Urothelium cell line (cell line): Measurements from ENCODE around the gene PTAFR.

Experiments used
- DNase-seq: peaks from one replicate; pipeline ENCODE4 v3.0.0; 2011; ENCODE audit warnings: low spot score, mixed read lengths
- FAIRE-seq: peaks from 2 replicates; lab custom pipeline; 2011; peaks lifted over from hg19 to GRCh38; lab: Jason Lieb, UNC

The PTAFR gene, protein sequence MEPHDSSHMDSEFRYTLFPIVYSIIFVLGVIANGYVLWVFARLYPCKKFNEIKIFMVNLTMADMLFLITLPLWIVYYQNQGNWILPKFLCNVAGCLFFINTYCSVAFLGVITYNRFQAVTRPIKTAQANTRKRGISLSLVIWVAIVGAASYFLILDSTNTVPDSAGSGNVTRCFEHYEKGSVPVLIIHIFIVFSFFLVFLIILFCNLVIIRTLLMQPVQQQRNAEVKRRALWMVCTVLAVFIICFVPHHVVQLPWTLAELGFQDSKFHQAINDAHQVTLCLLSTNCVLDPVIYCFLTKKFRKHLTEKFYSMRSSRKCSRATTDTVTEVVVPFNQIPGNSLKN

DNA sequence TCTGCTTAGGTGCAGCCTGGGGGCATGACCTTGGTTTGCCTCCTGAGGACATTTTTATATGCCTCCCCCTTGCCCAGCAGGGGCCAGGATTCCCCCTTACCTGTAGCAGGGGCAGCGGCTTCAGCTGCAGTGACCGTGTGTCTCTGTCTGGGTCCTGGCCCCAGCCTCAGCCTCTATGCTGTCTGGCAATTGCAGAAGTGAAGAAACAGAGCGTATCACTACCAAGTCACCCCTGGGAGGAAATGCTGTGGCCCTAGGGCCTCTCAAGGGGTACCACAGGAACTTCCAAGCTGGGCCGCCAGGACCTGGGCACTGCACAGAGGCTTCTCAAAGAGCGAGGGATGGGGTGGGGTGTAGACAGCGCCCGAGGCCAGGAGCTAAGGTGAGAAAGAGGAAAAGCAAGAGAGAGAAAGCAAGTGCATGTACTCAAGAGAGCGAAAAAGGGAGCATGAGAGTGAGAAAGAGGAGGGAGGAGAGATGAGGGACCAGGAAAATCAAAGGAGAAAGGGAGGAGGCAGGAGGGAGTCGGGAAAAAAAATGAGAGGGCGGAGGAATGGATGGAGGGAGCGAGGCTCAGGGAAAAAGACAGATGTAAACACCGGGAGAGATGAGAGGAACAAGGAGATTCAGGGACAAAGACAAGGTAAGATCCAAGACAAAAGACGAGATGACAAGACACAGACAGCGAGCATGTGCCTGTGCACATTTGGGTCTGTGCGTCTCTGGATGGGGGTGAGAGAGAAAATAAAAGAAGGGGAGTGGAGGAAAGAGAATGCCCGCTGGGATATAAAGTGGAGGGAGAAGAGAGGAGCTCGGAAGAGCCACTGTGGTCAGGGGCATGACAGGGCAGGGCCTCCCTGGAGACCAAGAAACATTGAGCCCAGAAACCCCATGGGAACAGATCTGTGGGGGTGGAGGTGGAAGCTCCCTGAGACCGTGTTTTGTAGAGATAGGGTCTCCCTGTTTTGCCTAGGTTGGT is at the start of gene PTAFR:
Gene PTAFR (minus strand): TSS at position 199 of the 979 bp plus-strand sequence. CDS start 25,669 bp downstream, outside the sequence.
- peak; percentile 1 for DNase-seq

DNA sequence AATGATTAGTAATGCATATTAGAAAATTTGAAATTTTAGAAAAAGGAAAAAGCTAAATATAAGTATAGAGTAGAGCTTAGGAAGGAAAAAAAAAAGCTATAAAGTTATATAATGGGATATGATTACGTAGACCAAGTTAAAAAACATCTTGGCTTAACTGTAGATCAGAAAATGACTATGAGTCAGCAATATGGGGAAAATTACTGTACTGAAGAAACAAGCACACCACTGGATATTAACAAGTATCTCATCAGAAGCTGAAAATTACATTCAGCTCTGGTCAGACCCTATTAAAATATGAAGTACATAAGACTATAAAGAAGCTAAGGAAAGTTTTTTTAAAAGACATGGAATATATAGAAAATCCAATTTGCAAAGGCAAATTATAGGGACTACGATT is 36.8 kb upstream of the PTAFR start:
- FAIRE-seq (no peak), DNase-seq (no peak)

More for the DNA sequence above, at the start of gene PTAFR:
- FAIRE-seq, result no peak

DNA sequence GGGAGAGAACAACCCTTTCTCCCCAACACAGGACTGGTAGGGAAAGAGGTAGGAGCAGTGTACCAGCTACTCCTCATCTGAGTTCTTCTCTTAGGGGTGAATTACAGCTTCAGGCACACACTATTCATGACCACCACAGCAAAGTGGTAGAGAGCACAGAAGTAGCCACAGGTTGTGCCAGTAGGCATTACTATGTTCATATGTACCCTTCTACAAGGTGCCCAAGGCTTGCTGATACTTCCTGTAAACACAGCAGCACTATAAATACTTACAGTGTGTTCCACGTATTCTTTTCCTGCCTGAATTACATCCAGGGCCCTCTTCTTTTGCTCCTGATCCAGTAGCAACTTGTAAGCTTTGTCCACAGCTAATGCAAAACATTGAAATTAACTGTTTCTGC is 33.2 kb upstream of the PTAFR start:
- FAIRE-seq, result no peak
- no peak for DNase-seq

DNA sequence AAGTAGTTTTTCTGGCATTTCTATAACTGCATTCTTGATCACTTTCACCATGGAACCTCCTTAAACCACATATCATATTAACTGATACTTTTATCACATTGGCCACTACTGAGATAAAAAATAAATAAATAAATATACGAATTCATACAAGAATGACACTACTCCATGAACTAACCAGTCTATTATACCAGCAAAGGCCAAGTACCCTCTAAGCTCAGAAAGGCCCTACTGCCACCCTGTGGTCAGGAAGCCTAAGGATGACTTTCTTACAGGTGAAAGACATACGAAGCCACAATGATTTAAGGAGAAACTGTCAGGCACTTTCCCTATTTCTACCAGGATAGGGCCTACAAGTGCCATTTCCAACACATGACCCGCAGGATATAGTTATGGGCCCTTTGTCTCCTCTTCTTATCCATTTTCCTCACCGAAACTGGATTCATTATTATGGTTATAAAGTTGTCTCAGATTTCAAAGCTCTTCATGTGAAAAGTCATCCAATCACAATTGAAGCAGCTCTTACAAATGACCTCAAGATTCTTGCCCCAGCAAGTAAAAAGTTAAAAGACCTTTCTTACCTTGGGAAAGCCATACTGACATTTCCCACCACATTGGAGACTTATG is 32.4 kb upstream of the PTAFR start:
- FAIRE-seq (no peak), DNase-seq (peak; percentile 29)

DNA sequence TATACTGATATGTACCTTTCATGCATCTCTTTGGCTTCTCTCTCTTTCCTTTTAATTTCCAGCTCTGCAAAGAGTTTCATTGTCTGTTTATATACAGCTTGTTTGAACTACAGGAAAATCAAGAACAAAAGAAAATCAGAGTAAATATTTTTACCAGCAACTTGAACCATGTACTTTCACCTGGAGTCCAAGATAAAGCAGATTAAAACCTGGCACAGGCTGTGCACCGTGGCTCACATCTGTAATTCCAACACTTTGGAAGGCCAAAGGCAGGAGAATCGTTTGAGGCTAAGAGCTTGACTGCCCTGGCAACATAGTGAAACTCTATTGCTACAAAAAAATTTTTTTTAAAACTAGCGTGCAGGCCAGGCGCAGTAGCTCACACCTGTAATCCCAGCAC is 28.8 kb upstream of the PTAFR start:
- no peak for DNase-seq
- no peak for FAIRE-seq

DNA sequence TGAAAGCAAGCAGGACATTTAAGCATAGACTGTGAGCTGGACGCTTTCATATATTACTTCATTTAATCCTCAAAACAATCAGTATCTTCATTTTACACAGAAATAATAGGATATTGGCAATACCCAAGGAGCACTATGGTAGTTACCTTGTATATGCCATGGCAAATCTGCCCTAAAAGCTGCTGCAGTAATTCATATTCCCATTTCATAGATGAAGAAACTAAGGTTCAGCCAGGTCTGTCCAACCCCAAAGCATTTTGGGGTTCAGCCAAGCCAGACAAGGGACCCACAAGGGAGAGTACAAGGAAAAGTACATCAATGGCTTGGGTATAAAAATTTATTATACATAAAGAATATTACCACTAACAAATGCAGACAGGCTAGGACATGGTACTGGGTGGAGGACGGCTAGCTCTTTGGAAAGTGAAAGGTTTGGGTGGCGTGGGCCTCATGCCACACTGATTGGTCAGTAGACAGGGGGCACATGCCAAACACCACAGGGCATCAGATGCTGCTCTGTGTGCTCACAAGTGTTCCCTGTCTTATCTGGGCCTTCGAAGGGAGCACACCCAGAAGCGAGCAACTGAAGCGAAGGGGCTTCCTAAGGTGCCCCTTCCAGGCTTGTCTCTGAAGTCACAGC is 23.9 kb upstream of the PTAFR start:
- DNase-seq, result no peak
- no peak for FAIRE-seq

DNA sequence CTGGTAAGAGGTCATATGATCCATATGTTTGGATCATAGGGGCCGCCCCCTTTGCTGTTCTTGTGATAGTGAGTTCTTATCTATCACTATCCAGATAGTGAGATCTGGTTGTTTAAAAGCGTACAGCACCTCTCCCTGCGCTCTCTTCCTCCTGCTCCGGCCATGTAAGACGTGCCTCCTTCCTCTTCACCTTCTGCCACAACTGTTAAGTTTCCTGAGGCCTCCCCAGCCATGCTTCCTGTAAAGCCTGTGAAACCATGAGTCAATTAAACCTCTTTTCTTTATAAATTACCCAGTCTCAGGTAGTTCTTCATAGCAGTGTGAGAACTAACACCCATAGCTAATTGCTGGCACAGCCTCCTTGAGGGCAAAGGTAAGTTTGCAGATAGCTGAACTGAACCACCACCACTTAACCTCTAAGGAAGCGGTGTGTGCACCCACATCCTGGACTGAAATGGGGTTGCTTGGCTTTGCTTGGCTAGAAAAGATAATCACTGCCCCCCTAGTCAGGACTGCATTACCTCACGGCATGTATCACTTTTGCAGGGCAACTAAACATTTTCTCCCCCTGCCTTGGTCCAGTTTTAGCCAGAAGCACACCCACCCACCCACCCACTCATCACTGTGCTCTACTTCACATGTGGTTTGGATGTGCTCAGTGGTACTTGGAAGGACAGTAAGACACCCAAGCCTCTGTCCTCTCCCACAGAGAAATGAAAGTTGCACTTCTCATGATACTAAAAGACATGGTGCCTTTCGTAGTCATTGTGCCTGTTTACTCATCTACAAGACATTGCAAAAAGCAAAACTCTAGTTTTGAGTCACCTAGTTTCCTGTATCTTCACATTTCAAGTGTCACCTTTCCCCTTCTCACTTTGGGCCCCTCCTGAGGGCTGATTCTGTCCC is 23.1 kb upstream of the PTAFR start:
- FAIRE-seq, result no peak
- no peak for DNase-seq

DNA sequence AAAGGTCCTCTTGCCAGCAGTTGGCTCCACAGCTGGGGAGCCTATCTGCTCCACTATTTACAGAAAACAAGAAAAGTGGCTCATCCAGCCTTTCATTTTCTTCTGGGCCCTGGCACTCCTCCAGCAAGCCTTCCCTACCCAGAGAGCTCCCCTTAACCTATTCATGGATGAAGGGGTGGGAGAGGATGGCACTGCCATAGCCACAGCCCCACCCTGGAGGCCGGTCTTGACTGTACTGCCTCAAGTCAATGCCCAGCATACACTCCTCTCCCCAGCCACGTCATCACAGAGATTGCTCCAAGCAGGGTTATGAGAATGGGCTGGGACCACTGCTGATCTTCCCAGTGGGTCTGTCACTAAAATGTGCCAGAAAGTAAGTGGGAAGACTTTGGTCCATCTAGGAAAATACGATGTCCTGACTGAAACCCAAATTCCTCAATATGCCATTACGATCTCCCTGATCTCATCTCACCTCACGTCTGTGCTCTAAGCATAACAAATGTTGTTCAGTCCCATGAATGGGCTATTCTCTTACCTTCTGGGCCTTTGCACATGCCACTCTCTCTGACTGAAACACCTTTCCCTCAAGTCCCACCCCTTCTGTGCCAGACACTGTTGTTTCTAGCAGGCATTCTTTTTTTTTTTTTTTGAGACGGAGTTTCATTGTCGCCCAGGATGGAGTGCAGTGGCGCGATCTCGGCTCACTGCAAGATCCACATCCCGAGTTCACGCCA is 21.4 kb upstream of the PTAFR start:
- FAIRE-seq (no peak), DNase-seq (no peak)

DNA sequence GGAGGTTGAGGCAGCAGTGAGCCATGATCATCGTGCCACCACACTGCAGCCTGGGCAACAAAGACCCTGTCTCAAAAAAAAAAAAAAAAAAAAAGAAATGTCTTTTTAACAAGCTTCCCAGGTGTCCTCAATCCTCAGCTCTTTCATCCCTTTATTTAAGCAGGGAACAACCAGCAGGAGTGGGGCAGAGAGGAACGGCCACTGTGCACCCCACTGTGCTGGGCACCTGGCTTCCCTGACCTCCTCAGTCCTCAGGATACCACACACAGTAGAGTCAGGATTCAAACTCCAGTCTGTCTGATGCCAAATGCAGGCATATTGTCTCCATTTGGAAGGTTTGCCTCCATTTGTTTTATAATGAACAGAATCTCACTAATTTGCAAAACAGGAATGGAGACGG is 19.8 kb upstream of the PTAFR start:
- FAIRE-seq (no peak), DNase-seq (no peak)

DNA sequence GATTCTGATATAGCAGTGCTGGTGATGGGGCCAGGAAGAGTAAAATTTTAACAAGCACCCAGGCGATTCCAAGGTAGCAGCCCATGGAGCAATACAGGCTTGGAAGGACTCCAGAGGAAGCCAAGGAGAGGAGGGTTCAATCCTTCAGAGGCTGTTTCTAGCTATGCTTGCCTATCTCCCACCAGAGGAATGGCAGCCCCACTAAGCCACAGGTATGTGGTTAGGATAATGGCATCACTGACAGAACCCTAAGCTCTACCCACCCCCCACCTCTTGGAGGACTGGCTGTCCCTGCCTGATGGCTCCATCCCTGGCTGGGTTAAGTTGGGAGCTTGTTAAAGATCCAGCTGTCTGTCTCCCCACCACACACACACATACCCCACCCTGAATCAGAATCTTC is 19.3 kb upstream of the PTAFR start:
- FAIRE-seq (no peak), DNase-seq (no peak)

DNA sequence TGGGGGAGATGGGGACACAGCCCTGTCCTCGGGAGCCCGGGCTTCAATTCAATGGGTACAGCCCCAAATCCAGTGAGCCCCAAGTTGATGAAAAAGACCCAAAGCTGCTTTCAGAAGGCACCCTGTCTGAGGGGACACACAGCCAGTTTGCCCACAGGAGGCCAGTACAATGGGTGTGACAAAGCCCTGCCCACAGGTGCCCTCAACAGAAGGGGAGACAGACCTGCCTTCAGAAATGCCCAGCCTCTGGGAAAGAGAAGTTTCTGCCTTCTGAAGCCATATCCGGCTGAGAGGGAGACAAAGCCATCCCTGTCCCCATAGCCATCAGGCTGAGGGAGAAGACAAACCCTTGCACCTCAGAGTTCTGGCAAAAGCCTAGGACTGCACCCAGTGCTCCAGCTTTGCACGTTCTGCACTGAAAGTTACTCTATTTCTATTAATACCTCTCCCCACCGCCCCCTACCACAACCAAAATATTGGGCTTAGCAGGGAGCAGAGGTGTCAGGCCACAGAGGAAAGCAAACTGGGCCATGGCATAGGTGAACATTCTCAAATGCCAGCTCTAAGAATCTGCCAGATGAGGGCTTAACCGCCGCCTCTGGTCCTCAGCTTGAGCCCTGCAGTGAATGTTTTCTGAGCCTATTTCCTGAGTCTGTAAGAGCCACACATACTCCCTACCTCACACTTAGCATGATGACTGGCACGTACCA is 18.0 kb upstream of the PTAFR start:
- FAIRE-seq (no peak), DNase-seq (no peak)

DNA sequence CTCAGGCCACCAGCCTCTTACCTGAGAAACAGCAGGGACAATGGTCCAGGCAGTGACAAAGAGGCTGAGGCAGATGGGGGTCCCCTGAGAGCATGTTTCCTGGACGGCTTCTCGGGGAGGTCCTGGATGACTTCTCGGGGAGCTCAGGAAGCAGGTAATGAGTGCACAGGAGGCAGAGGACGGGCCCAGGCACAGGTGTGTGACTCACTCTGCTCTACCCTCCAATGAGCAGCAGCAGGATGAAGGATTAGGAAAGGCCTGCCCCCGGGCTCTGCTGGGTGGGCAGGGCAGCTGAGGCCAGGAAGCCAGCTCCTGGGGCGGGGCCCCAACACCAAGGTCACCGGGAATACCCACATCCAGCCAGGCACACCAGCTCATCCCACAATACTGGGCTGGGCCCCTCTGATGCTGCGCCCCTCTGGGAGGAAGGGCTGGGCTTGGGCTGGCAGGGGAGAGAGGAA is 17.2 kb upstream of the PTAFR start:
- no peak for FAIRE-seq
- no peak for DNase-seq

DNA sequence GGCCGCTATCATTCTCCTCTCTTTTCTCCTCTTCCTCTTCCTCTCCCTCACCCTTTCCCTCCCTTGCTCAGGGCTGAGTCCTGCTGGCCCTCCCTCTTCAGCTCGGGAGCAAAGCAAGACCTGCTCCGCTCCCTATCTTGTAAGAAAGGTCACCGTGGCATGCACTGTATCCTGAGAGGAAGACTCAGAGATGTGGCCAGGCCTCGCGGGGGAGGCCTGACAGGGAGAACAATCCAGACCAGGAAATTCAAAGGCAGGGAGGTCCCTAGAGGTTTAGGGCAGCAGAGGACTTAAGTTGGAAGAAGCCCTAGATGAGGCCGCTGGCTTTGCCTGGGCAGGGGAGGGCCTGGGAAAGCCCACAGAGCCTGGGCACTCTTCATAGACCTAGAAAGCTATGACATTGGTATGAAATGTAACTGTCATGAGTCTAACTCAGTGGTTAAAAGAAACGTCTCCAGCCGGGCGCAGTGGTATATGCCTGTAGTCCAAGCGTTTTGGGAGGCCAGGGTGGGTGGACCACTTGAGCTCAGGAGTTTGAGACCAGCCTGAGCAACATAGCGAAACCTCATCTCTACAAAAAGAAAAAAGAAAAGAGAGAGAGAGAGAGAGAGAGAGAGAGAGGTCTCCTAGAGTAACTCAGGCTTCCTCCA is 14.6 kb upstream of the PTAFR start:
- DNase-seq (no peak), FAIRE-seq (no peak)

DNA sequence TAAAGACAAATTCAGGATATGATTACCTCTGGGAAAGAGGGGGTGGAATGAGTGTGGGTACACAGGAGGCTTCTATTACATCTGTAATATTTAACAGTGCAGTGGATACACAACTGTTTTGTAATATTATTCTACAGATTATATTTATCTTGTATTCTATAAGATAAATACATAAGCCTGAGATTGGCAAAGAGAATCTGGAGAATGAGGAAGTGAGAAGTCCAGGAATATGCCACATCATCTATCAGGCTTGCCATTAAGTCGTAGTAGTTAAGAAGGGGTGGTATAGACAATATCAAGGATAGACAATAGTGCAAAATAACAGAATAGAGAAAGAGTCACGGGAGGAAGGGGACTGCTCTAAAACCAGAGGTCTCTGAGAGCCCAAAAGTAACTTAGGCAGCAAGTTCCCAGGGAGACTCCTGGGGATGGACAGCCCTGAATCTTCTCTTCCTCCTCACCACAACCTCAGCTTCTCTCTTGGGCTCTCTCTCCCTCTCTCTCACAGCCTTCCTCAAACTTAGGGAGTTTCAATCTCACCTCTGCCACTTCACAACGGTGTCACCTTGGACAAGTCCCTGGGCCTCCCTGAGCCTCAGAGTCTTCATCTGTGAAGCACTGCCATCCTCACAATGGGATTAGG is 14.0 kb upstream of the PTAFR start:
- no peak for FAIRE-seq

DNA sequence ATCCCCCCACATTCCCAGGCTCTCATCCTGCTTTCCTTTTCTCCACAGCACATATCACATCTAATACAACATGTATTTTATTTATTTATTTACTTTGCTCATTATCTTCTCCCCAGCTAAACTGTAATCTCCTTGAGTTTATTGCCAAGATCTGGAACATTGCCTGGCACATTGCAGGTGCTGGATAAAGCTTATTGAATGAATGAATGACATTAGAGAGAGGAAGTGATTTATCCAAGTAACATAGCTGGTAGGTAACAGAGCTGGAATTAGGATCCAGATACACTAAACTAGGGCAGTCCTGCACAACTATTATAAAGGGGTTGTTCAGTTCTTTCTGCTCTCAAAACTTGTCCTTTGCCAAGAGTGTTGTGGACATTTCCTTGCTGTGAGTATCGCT is 8.6 kb upstream of the PTAFR start:
- no peak for DNase-seq
- FAIRE-seq, result no peak

More for the DNA sequence above, 14.0 kb upstream of the PTAFR start:
- no peak for DNase-seq

DNA sequence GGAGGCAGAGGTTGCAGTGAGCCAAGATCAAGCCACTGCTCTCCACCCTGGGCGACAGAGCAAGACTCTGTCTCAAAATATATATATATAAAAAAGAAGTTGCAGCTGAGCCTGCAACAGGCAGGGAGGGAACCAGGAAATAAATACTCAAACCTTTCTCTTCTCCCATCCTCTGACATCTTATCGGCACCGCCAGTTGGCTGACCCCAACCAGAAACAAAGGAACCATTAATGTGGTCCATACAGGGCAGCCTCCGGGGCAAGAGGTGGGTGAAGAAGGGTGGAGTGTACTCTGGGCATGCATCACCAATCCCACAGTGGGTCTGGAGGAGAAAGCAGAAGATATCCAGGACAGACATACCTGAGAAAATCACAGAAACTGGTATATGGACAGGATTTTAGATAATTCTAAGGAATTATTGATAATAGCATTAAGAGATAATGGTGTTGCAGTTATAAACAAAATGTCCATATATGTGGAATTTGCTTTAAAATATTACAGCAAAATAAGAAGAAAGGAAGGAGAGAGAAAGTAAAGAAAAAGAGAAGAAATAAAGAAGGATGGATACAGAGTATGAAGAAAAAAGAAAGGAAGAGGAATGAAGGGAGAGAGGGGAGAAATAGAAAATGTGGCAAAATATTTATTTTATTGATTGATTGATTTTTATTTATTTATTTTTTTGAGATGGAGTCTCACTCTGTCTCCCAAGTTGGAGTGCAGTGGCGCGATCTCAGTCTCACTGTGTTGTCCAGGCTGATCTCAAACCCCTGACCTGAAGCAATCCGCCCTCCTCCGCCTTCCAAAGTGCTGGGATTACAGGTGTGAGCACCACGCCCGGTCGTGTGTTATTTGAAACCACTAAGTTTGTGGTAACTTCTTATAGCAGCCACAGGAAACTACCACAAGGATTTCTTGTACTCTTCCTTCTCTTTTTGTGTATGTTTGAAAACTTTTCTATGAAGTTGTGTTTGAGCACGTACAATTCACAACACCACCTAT is 4.1 kb upstream of the PTAFR start:
- FAIRE-seq (no peak), DNase-seq (no peak)
